Activated CD8-positive, alpha-beta memory T cell treated with anti-CD3 and anti-CD28 coated beads for 24 hours (primary cell): ENCODE data around the gene NTSR2.

ENCODE experiments used
- DNase-seq: peaks from one replicate; pipeline ENCODE4 v3.0.0-alpha.2; 2020

Gene NTSR2

DNA sequence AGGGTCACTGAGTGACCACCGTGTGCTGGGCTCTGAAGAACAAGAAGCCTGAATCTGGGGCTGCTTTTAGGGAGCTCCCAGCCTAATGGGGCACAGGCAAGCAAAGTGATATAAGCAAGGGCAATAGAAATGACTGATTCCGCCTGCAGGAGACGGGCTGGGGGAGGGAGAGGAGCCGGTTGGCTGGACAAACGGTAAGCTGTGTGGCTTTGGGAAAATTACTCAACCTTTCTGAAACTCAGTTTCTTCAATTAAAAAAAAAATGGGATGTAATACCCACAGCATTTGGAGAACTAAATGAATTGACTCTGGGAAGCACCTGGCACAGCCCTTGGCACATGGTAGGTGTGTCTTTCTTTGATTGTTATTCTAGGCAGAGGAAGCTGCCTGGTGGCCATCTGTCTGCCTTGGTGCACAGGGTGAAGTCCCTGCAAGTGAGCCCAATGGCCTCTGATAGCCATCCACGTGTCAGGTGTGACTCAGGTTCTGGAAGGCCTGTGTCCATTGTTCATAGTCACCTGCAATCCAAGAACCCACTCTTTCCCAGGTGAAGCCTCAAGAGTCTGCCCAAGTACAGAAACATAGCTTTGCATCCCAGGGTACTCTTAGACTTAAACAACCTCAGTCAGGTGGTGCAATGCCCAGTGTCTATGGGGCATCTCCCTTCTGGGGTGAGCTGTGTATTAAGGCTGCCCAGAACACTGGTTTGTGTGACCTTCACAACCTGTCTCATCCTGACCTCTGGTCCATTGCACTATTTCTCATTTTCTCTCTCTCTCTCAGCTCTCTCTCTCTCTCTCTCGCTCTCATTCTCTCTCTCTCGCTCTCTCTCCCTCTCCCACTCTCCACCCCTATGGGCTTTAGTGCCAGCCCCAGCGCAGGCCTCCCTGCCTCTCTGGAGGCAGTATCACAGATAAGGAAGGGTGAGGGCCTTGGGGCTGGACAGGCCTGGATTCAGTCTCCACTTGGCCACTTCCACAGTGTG is 30.0 kb upstream of the NTSR2 start:
- no peak for DNase-seq

DNA sequence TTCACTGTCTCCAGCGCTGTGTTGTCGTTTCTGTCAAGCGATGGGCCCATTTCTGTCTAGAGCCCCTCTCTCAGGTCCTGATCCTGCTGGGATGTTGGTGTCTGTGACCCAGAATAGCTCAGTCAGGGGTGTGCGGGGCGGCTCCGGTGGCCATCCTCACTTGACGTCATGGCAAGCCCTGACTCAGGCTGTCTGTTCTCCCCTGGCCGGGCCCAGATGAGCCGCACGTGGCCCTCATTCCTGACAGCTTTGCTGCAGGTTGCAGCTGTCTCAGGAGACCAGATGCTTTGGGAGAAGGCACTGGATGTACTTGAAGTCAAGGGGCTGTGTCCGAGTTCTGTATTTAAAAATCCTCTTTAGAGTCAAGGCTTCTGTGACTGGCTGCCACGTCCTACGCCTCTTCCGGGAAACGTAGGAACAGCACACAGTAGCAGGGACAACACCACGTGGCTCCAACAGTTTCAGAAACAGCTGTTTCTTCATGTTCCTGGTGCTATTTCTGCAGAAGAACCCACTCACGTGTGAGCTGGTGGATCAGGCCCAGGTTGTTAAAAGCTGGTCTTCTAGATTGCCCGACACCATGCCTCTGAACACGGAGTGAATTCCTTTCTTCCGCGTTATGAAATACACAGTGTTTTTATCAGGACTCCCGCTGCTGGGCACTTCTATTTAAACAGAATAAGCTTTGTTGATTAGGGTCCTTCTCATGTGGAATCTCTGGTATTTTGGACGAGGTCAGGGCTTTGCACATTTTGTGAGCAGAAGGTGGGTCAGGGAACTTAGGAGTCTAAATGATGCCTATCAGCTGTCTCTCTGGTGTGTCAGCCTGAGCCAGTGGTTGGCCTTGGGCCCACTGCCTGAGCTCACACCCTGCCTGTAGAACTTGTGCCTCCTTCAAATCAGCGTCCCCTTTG is 28.3 kb upstream of the NTSR2 start:
- DNase-seq: no peak

DNA sequence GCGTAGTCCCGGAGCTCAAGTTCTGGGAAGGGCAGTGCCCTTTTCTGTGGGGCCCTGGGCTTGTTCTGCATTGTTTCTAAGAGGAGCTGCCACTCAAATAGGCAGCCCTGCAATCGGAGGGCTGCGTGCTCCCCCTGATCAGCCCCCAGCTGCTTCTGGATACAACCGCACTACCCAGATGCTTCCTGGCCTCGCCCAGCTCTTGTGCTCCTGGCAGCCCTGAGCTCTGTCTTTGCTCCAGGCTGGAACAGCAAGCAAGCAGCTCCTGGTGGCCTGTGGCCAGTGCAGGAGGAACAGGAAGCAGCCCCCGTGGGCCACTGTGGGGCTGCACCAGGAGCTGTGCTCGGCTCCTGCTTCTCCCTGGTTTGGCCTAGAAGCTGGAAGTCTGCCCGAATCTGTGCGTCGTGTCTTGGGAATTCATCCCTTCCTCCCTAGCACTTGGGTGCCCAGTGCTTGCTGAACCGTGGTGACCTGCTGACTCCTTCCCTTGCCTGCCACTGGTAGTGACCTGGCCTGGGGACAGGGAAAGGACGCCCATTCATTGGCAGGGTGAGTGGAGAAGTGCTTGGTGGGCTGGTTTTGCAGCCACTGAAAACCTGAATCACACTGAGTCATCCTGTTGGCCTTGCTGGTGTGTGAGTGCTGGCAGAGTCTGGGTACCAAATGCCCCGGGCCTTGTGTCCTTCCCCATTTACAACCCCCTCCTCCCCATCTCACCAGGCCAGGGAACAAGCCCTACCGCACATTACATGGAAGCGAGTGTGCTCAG is 27.3 kb upstream of the NTSR2 start:
- DNase-seq: no peak

DNA sequence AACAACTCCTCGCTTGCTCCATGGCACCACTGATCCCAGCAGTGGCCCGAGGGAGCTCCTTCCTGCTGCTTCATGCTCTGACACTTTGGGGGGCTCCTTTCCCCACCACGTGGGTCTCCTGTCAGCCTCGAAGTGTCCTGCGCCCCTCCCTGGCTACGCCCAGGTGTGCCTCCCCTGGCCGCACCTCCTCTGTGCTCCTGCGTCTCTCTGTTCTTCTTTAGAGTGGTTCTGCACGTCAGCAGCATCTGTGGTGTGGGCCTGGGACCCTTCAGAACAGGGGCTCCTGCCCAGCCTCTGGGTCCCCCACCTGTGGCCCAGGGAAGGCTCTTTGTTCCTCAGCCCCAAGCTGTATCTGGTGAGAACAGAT is 26.7 kb upstream of the NTSR2 start:
- DNase-seq: no peak

DNA sequence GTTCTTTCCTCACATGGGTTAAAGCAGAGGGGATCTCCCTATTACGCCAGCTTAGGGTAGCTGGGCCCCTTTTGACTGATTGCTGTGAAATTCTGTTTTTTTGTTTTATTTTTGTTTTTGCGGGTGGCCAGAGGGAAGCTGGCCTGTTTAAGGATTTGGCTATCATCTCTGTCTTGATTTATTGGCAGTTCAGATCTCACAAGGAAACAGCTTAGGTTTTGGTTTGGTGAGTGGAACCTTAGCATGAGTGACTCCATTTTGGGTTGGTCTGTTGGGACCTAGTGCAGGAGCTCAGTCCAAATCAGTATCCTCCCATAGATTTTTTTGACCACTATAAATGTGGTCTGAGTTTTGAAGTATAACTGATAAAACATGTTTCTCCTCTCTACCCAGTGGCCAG is 25.6 kb upstream of the NTSR2 start:
- DNase-seq: no peak

DNA sequence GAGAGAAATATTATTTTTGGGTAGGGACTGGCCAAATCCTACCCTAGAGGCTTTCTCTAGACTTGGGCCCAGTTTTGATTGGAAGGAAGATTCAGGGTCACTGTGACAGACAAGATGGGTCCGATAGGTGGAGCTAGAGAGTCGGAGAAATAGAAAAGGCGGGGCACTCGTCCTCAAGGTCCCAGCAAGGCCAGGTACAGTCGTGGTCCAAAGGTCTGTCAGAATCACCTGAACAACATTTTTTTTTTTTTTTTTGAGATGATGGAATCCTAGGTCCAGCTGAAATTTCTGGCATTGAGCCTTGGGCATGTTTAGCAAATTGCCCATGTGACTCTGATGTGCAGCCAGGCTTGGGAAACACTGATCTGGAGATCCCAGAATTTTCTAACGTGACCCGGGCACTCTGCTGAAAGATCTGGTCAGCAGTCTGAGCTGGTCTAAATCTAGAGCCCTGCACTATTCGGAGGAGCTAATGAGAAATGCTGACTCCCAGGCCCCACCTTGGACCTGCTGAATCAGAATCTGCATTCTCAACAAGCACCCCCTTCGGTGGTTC is 23.0 kb upstream of the NTSR2 start:
- DNase-seq: peak; percentile 72

DNA sequence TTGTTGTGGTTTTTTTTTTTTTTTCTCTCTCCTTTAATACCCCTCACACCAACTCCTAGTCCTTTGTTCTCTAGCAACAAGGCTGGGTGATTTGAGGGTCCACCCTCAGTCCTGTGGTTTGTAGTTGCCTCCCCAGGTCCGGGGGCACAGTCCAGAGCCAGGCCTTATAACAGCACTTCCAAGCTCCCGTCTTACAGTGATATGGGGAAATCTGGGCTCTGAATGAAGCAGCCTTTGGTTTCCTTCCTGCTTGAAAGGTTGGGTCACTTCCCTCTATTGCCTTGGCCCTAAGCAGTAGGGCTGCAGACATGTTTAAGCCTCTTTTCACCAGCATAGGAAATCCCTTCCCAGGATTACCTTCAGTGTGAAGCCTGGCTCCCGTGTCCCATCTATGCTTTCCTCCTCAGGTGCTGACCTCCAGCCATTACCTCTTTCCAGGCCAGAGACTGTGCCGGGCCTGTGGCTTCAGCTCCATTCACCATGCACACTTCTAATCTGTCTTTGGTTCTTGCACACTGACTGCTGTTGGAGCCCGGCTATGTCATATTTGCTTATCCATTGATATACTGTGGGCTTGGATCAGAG is 21.2 kb upstream of the NTSR2 start:
- DNase-seq: no peak

GRCh38 chr2:11688222-11689069 is 18.5 kb upstream of the NTSR2 start:
- peak; percentile 92 for DNase-seq

DNA sequence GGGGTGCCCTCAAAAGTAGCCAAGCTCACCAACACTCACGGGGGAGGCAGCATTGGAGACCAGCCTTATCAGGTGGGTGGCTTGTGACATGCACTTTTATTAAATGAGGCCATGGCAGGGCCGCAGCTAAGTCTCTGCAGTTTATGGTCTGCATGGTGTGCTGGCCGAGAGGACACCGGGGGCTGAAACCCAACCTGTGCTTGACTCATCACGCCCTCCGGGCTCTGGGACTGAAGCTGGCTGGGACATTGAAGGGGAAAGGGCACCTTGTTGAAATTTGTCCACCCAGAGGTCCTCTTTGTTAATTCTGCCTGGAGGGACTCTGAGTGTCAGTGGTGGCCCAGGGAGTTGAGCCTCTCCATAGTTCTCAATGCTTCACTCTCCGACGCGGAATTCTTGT is 17.7 kb upstream of the NTSR2 start:
- DNase-seq: no peak

GRCh38 chr2:11685906-11686470 is 16.0 kb upstream of the NTSR2 start:
- no peak for DNase-seq

DNA sequence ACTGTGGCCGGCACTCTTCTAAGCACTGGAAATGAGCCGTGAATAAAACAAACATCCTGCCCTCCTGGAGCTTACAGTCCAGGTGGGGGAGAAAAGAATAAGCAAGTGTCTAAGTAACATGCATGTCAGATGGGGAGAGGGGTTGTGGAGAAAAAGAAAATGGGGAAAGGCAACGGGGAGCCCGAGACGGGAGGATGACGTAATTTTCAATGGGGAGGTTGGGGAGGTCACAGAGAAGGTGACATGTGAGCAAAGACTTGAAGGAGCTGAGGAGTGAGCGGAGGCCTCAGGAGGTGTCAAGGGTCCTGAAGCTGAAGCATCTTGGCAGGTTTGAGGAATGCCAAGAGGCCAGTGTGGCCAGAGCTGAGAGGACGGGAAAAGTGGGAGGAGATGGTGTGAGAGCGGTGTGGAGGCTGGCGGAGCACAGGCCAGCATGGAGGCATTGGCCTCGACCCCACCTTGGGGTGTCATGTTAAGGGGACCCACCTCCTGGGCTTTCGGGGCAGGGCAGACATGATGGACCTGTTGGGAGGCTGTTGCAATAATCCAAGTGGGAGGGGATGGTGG is 15.0 kb upstream of the NTSR2 start:
- DNase-seq: no peak

- no peak for DNase-seq
Measured at GRCh38 chr2:11683966-11684365, 14.0 kb upstream of the NTSR2 start.

DNA sequence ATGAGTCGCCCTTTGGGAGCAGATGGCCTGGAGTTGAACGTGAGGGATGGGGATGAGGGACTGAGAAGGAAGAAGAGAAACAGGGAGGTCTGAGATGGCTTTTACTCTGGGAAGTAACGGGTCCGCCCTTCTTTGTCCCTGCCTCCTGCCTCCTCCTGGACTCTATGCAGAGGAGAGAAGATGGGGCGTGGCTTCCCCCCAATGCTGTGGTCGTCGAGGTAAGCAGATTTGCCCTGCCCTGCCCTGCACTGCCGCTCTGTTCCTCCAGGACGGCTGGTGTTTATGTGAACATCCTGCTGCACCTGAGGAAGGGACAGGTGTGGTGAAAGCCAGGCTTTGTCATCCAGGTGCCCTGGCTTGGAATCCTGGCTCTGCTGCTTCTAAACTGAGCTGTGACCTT is 13.5 kb upstream of the NTSR2 start:
- no peak for DNase-seq

DNA sequence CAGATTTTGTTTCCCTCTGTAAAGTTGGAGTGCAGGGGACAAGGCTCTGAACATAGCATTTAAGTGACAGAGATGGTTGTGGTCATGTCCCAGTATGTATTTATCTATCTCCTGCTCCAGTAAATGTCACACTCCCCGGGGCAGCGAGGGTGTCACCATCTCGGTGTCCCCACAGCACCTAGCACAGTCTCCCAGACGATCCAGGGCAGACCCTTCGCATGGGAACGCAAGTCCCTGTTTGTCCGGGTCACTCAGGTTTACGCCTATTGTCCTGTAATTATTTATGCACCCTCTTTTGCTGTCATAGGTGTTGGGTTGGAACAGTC is 12.6 kb upstream of the NTSR2 start:
- DNase-seq: no peak

DNA sequence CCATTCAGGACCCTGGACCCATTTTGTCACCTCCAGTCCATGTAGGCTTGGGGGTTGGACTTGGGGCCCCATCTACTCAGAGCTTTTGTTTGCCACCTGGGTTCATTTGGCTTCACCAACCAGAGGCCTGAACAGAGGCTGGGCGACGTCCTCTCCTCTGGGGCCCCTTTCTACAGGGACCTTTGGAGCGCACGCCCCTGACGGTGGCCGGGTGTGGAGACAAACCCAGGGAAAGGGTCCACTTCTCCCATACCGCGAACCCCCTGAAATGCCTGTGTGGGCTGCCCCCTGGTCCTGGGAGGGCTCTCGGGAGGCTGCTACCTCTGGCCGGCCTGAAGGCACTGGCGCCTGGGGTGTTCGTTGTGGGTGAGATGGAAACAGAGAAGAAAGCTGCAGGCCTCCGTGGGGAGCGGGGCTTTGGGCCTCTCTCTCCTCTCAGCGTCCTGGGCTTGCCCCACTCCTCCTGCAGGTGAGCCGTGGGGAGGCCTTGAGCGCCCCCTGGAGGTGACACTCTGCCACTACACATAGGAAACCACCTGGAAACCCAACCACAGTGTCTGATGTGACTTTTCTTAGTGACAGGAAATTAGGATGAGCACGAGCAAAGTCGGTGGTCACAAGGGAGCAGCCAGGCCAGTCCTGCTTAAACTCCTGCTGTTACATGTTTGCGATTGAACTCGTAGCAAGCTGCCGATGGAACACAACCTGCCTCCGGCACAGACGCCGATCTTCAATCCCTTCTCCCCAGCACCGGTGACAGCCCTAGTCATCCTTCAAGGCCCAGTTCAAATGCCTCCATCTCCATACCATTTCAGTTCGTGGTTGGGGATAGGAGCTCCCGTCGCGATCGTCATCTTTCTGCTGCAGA is 12.0 kb upstream of the NTSR2 start:
- DNase-seq: peak; percentile 84

DNA sequence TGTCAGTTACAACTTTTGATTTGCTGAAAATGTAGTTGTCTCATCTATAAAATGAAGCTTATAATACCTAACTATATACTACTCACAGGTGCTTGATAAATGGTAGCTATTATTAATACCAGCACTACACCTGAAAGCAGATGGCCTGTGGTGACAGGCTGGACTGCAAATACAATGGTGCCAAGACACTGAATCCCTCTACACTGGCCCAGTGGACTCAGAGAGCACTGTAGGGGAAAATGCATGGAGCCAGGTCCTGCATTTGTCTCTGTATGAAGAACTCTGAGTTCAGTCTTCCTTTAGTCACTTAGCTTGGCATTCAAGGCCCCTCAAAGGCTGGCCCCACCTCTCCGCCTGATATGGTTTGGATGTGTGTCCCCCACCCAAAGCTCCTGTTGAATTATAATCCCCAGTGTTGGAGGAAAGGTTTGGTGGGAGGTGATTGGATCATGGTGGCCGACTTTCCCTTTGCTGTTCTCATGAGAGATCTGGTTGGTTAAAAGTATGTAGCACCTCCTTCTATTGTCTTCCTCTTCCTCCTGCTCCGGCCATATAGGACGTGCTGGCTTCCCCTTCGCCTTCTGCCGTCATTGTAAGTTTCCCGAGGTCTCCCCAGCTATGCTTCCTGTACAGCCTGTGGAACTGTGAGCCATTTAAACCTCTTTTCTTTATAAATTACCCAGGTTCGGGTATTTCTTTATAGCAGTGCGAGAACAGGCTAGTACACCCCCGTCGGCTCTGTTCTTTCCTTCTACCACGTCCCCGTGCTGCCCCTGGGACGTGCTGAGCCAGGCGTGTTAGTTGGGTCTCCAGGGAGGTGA is 11.1 kb upstream of the NTSR2 start:
- DNase-seq: no peak

GRCh38 chr2:11680182-11680900 is 10.3 kb upstream of the NTSR2 start:
- DNase-seq: no peak
